Lower leg skin (tissue), 4 donors: ENCODE measurements around the gene SFXN2. TPM values are rescaled to one million over a fixed set of nuclear protein-coding genes. Genes with fewer than 3 reads are reported as not detected.
A peak's percentile ranks its signal among the peaks of the same experiment; 100 is the strongest.

Experiments used
- DNase-seq, 2 donors: peaks; one replicate each; pipeline ENCODE4 v3.0.0-alpha.2; 2019; ENCODE audit warnings: low spot score in 2 of 2
- H3K4me3 ChIP-seq: fragments of 200-600 bp; sonication (generic); 2 replicates; pipeline ENCODE4 v1.5.1; 2017; ENCODE audit warnings: mild to moderate bottlenecking, low read depth; ENCODE audit not compliant: poor library complexity, severe bottlenecking
- CTCF ChIP-seq, 3 donors: fragments of 450-650 bp; IDR thresholded peaks; one replicate each; pipeline ENCODE4 v1.5.1; 2016; ENCODE audit warnings: antibody characterized with exemption in 3 of 3, mild to moderate bottlenecking in 3 of 3, moderate library complexity in 2 of 3
- POLR2A ChIP-seq, 2 donors: fragments of 450-650 bp; IDR thresholded peaks; one replicate each; pipeline ENCODE4 v1.6.1; 2016 to 2017; ENCODE audit warnings: antibody characterized with exemption in 2 of 2, mild to moderate bottlenecking in 1 of 2, moderate library complexity in 1 of 2
- WGBS, 2 donors: methylation state at CpG; one replicate each; pipeline ENCODE4 v1.1.5; 2018; 5-methylcytosine and 5-hydroxymethylcytosine counted together
- intact Hi-C: fragments of 100-400 bp; cut with DNase I; formaldehyde crosslinking; loops from one replicate; pipeline ENCODE4 v1.15.0; 2023; ENCODE audit warnings: low total_unique reads
- total RNA-seq, 4 donors: library from RNA; depleted of rRNA; stranded (reverse); fragments of >200 nt; gene quantifications; one replicate each; pipeline ENCODE4 v1.1.0, GENCODE V29; 2016

Gene SFXN2
- total RNA-seq, 4 donors from 2014 or later = 0.46 to 4.7 (median 1.1) TPM

GRCh38 chr10:102767428-102768160 is 53.2 kb downstream of the SFXN2 start:
- 60 to 69% methylated on average over 9 of the region's 9 CpGs for WGBS, 2 donors
- intact Hi-C loops = no loop called here
- TF ChIP-seq POLR2A (IDR thresholded peaks at IDR 0.05) (no peak), CTCF (IDR thresholded peaks at IDR 0.05) (no peak)
- no peak overlapping the region for H3K4me3 ChIP-seq
- no peak for DNase-seq

GRCh38 chr10:102769375-102770107 is 55.1 kb downstream of the SFXN2 start:
- DNase-seq = peak in 1 of 2 donors; percentile 55
- WGBS, 2 donors = 55 to 56% methylated on average over 7 of the region's 7 CpGs
- H3K4me3 ChIP-seq = no peak overlapping the region
- intact Hi-C loops = no loop called here
- TF ChIP-seq POLR2A (IDR thresholded peaks at IDR 0.05) = no peak
- no peak for TF ChIP-seq CTCF (IDR thresholded peaks at IDR 0.05)

GRCh38 chr10:102770108-102770482 is 55.7 kb downstream of the SFXN2 start:
- intact Hi-C loops = no loop called here
- DNase-seq = no peak
- no peak overlapping the region for H3K4me3 ChIP-seq
- TF ChIP-seq POLR2A (IDR thresholded peaks at IDR 0.05) = no peak
- TF ChIP-seq CTCF (IDR thresholded peaks at IDR 0.05) = no peak
- WGBS, 2 donors = 62 to 64% methylated on average over 3 of the region's 3 CpGs

- intact Hi-C loops = no loop called here
- no peak overlapping the region for H3K4me3 ChIP-seq
- WGBS, 2 donors = 41 to 42% methylated on average over 1 of the region's 1 CpG
- no peak for DNase-seq
- TF ChIP-seq CTCF (IDR thresholded peaks at IDR 0.05) = no peak
- no peak for TF ChIP-seq POLR2A (IDR thresholded peaks at IDR 0.05)
Observed at GRCh38 chr10:102770792-102771191, 56.4 kb downstream of the SFXN2 start.

- intact Hi-C loops = no loop called here
- TF ChIP-seq CTCF (IDR thresholded peaks at IDR 0.05) (no peak), POLR2A (IDR thresholded peaks at IDR 0.05) (no peak)
- H3K4me3 ChIP-seq = no peak overlapping the region
- WGBS, 2 donors = 14 to 22% methylated on average over 1 of the region's 1 CpG
- no peak for DNase-seq
Observed at GRCh38 chr10:102773320-102773719, 58.9 kb downstream of the SFXN2 start.
